GM19395 (cell line): ENCODE measurements around the gene PRRG4.
"Not testable (repeated sequence)": the region's sequence is repeated elsewhere in the genome, so short reads cannot be mapped to it uniquely, and the experiment has no call there.

Experiments
- ATAC-seq: cut with Tn5 transposase; IDR thresholded peaks from one replicate; pipeline ENCODE4 v1.9.1; 2021; ENCODE audit warnings: mild to moderate bottlenecking, moderate library complexity; ENCODE audit not compliant: unreplicated experiment

PRRG4 gene

GRCh38 chr11:32829157-32829679, 509 bp upstream of the PRRG4 start:
- peak; percentile 56 for ATAC-seq

- ATAC-seq: peak; percentile 22
Observed at GRCh38 chr11:32830413-32830738, 649 bp downstream of the PRRG4 start.

DNA sequence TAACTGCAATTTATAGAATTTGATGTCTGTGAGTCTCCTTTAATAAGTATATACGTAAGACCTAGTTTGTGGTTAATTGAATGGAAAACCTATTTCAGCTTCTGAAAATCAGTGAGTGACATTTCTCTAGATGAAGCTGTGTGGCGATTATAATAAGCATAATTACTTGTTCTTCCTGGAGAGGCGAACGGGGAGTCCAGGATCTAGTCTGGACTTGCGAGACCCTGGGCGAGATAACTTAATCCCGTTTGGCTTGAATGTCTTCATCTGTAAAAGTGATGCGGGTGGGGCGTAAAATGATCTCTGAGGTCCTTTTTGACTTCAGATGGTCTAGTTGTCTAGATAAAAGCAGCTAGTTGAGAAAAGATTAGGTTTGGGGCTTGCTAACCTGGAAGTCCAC, 1.1 kb downstream of the PRRG4 start:
- no peak for ATAC-seq

GRCh38 chr11:32831221-32831620, 1.5 kb downstream of the PRRG4 start:
- no peak for ATAC-seq

- ATAC-seq: no peak
Observed at GRCh38 chr11:32833921-32834320, 4.2 kb downstream of the PRRG4 start.

GRCh38 chr11:32836946-32837345, 7.2 kb downstream of the PRRG4 start:
- no peak for ATAC-seq

DNA sequence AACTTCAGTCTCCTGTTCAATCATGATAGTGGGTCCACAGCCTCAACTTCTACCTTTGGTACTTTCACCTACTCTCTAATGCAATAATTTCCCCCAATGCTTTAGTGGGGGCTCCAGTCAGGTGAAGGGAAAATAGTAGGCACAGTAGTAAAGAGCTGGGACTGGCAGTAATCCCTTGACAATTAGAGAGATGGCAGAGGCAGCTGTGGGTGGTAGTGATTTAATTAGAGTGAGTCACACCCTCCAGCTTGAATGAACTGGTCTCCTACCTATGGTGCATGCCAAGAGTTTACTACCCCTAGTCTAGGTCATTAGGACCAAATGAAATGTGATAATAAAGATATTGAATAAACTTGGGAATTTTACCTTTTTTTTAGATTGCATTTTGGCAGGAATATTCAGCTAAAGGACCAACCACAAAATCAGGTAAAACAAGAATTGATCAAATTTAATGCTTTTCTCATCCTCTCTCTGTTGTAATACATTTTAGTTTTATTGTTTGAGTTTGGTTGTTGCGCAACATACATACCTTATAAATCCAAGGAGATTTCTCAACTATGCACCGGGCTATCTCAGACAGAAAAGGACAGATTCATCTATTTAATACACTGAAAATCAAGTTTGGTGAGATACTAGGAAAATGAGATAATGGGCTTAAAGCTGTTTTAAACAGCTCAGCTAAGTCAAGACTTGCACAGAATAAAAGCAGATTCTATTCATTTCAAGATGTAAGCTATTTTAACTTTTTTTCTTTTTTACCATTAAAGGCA, 9.0 kb downstream of the PRRG4 start:
- ATAC-seq: no peak

DNA sequence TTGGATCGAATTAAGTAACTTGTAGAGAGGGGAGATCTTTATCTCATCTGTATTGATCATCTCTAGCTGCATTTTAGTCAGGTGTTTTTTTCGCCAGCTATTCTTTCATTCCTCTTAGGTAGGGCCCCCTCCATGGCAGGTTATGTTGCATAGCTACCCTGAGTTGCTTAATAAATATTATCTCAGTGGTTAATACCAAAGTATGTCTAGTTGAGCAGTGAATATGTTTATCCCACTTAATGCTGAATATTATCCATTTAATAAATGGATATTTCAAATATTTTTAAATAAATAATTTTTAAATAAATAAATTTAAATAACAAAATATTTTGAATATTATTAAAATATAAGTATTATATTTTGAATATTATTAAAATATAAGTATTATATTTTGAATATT, 9.6 kb downstream of the PRRG4 start:
- ATAC-seq: no peak

DNA sequence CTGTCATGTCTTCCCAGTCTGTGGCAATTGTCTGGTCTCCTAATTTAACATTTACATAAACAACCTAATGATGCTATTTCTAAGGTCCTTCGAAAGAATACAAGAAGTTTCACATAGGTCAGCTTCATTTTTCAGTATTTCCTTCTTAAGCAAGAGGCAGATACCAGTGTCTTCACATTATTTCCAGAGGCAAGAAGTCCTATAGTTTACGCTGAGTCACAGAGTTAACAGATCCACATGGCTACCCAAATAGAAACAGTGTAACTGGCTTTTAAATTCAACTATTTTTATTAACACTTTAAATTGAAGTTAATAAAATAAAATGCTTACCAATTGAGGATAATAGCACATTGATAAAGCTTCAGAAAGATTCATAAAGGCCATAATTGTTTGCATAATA, 10.9 kb downstream of the PRRG4 start:
- no peak for ATAC-seq

DNA sequence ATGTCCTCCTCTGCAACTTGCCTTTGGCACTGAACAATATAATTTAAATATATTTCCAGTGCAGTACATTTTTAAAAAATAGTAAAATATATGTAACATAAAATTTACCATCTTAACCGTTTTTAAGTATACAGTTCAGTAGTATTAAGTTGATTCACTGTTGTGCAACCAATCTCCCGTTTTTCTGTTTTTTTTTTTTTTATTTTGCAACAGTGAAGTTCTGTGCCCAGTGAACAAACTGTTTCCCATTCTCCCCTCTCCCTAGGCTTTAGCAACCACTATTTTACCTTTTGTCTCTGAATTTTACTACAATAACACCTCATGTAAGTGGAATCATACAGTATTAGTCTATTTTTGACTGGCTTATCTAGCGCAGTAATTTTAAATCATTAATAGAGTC, 13.8 kb downstream of the PRRG4 start:
- no peak for ATAC-seq

DNA sequence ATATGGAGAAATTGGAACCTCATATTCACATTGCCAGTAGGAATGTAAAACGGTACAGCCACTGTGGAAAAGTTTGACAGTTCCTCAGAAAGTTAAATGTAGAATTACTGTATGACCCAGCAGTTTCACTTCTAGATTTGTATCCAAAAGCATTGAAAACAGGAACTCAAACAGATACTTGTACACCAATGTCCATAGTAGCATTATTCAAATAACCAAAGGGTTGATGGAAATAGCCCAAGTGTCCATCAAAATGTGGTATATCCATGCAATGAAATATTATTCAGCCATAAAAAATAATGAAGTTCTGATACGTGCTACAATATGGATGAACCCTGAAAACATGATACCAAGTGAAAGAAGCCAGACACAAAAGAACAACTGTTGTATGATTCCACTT, 17.8 kb downstream of the PRRG4 start:
- no peak for ATAC-seq

GRCh38 chr11:32849761-32850160, 20.0 kb downstream of the PRRG4 start:
- ATAC-seq: no peak

DNA sequence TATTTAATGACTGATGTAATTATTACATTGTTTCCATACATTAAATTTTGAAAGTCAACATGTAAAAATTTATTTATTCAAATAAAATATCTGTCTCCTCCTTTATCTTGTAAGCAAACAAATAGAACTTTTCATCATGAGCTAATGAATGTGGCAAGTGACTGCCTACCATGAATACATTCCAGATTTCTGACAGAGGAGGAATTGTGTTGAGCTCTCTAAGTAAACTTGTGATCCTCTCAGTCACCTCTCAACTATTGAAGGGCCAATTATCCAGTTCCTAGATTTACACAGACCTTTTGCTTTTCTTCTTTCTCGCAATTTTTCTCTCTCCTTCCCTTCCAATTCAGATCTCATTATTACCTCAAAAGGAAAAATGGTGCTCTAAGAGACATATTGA, 21.5 kb downstream of the PRRG4 start:
- ATAC-seq: no peak

DNA sequence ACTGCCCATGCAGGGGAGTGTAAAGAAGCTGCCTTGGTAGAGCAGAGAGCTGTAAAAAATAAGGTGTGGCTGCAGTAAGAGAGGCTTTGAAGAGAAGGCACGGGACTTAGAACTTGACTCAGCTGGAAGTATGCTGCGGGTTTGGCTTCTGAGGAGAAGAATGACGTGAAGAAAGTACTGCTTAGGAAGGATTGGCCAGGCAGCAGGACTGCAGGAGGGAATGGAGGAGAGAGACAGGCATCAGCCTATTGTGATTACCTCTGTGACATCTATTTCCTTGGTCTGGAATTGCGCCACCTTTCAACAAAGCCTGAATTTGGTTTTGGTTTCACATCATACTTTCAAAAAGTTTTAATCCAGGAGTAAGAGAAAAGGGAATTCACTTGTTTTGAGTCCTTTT, 22.5 kb downstream of the PRRG4 start:
- ATAC-seq: no peak

- ATAC-seq: no peak
Observed at GRCh38 chr11:32855601-32856000, 25.9 kb downstream of the PRRG4 start.

DNA sequence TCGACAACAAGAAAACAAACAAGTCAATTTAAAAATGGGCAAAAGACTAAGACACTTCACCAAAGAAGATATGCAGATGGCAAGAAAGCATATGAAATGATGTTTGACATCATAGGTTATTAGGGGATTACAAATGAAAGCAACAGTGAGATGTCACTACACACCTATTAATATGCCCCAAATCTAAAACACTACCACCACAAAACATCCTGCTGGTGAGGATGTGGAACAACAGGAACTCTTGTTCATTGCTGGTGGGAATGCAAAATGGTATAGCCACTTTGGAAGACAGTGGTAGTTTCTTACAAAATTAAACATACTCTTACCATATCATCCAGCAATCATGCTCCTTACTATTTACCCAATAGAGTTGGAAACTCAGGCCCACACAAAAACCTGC, 29.0 kb downstream of the PRRG4 start:
- no peak for ATAC-seq

DNA sequence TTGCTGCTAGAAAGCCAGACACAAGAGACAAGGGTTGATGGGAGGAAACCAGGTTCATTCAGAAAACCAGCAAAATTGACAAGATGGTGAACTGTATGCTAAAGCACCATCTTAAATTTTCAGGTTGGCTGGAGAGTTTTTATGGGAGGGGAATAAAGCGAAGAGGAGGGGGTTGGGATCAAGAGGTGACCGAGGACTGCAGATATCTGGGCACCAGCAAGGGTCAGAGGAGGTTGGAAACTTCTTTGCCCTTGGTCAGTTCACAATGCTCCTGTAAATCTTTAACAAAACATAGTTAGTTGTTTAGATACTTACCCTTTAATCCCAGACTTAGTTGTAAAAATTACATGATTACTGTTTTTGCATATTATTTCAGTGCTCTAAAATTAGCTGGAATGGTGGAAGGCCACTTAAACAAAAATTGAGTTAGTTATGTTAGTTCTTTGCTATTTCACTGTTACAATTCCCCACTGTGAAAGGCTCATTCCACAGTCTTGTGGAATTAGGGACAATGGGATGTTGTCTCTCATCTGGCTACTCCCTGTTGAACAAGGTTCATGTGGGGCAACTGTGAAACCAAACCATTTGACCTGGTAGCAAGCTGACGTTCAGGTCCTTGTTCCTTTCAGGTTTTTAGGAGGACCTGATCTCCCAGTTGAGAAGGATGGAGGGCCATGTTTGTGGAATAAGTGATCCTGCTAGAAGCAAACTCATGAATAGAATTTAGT, 32.3 kb downstream of the PRRG4 start:
- ATAC-seq: no peak

DNA sequence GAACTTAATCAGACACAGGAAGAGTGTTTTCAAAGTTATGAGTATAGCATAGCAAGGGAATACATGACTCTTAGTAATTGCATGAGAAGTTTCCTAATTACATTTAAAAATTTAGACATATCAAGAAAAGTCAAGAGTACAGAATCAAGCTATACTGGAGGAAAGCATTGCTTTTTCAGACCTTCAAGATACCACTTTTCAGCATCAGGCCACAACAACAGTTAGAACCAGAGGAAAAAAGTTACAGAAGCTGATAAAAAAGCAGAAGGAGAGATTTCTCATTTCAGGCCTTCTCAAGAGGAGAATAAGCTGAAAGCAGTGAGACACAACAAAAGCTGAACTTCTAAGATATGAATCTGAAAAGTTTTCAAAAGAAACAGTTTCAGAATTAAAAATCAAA, 34.8 kb downstream of the PRRG4 start:
- ATAC-seq: no peak

DNA sequence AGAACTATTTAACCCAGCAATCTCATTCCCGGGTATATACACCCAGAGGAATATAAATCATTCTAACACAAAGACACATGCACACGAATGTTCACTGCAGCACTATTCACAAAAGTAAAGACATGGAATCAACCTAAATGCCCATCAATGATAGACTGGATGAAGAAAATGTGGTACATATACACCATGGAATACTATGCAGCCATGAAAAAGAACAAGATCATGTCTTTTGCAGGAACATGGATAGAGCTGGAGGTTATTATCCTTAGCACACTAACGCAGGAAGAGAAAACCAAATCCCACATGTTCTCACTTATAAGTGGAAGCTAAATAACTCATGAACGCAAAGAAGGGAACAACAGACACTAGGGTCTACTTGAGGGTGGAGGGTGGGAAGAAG, 39.0 kb downstream of the PRRG4 start:
- ATAC-seq: not testable (repeated sequence)

GRCh38 chr11:32870676-32871075, 40.9 kb downstream of the PRRG4 start:
- no peak for ATAC-seq

DNA sequence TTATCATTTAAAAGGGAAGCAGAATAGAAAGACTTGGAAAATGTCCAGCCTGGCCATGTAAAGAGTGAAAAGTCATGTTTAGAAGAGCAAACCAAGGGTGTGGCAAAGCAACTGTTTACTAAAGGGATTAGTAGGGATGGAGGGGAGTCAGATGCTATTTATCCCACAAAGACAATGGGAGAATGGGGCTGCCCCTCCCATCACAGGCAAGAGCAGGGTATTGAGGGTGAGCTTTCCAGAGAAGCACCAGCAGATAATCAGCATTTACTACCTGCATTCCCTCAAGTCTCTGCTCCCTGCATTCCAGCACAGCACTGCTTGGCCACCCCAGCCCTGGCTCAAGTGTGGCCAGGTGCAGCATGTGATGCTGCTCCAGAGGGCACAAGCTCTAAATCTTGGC, 44.4 kb downstream of the PRRG4 start:
- no peak for ATAC-seq

DNA sequence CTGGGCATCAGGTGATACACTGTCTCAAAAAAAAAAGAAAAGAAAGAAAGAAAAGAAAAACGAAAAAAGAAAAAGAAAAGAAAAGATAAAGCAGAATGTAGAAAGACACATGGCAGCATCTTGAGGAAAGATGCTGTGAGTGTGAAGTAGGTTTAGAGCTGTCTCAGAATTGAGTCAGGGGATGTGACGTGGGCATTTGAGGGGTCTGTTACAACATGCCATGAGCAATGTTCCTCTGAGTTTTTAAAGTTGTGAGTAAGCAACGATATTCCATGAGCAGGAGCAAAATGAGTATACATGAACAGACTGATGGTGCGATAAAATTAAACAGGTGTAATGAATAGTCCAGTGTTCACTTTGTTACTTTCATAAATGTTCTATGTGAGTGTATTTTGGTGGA, 51.6 kb downstream of the PRRG4 start:
- no peak for ATAC-seq
